Pancreas (tissue), 10 donors: Measurements from ENCODE around the gene ENPP4. TPM values are rescaled to one million over a fixed set of nuclear protein-coding genes. Genes with fewer than 3 reads are reported as not detected.

Experiments used
- ATAC-seq, 4 donors: fragments of 200-7000 bp; cut with Tn5 transposase; one replicate each; pipeline versions ENCODE4 v1.8.0 to v1.9.1; 2020; ENCODE audit warnings: mild to moderate bottlenecking in 4 of 4, moderate library complexity in 4 of 4
- DNase-seq, 6 donors: peaks; one replicate each; pipeline ENCODE4 v3.0.0-alpha.2; 2020
- FAIRE-seq: peaks from 2 replicates; lab custom pipeline; 2012; peaks lifted over from hg19 to GRCh38; lab: Jason Lieb, UNC
- H3K27ac ChIP-seq, 4 donors: fragments of 200-600 bp; sonication (generic); 1 replicate in 3 of 4; 2 replicates in 1 of 4; pipeline versions ENCODE4 v1.5.0 to v1.8.0; 2020
- H3K27me3 ChIP-seq, 4 donors: fragments of 200-600 bp; one replicate each; pipeline ENCODE4 v1.8.0; 2021
- H3K36me3 ChIP-seq, 3 donors: fragments of 200-600 bp; sonication (generic) in 1 of 3; one replicate each; pipeline versions ENCODE4 v1.5.0 to v1.8.0; 2020 to 2021
- H3K4me1 ChIP-seq, 3 donors: fragments of 200-600 bp; one replicate each; pipeline ENCODE4 v1.8.0; 2021
- H3K4me3 ChIP-seq, 4 donors: fragments of 200-600 bp; sonication (generic) in 2 of 4; one replicate each; pipeline versions ENCODE4 v1.5.0 to v1.8.0; 2020 to 2021
- H3K9me3 ChIP-seq, 4 donors: fragments of 200-600 bp; one replicate each; pipeline ENCODE4 v1.8.0; 2021
- CTCF ChIP-seq, 4 donors: fragments of 200-600 bp; sonication (generic) in 3 of 4; IDR thresholded peaks; one replicate each; pipeline versions ENCODE4 v1.5.0 to v1.8.0; 2021; ENCODE audit warnings: antibody characterized with exemption in 4 of 4
- WGBS, 2 donors: extraction: QIAGEN DNeasy Blood & Tissue Kit; methylation state at CpG; one replicate each; pipeline ENCODE4 v1.1.7; 2013; 5-methylcytosine and 5-hydroxymethylcytosine counted together
- intact Hi-C, 3 donors: fragments of 100-400 bp; cut with DNase I; formaldehyde crosslinking; loops; one replicate each; pipeline versions ENCODE4 v1.11.1 to v1.14.2; 2022
- polyA plus RNA-seq, 2 donors: library from polyadenylated mRNA; stranded (reverse); fragments of 200-250 nt; gene quantifications; one replicate each; pipeline ENCODE4 v1.2.3, GENCODE V29; 2013
- total RNA-seq, 6 donors: library from RNA; stranded (reverse); fragmentation: NEBNext Ultra II Directional in 4 of 6; extraction: Animal tissue kit (Norgen Biotek cat#: 25700) in 4 of 6; gene quantifications; one replicate each; pipeline versions ENCODE4 v1.2.1 to v1.2.4, GENCODE V29; 2021 to 2023
- donor health status: healthy with polysubstance abuse.
- donor health status: DM: no; HTN: no; CAD: no; lungs with moderate emphysema.
- donor health status: DM: no; HTN: no; CAD: no.
- donor health status: control.
- donor health status: control.
- donor health status: Bipolar disorder and iron deficiency.
- donor health status: DM: yes; HTN: yes; CAD: no.
- donor health status: DM: no; HTN: no; CAD: no.
- donor health status: DM: no; HTN: no; CAD: no.
- donor health status: DM: yes; HTN: yes; CAD: no.

The ENPP4 gene
- total and polyA plus RNA-seq, 8 donors, result 2.8 to 10.0 (median 6.7) TPM

- no peak overlapping the region for H3K27ac ChIP-seq
- TF ChIP-seq CTCF (IDR thresholded peaks at IDR 0.05), result no peak
- H3K27me3 ChIP-seq, result no peaks in the 10 kb centered on the region
- DNase-seq (no peak), ATAC-seq (no peak), FAIRE-seq (no peak)
- H3K4me1 ChIP-seq, result no peaks in the 10 kb centered on the region
- no peaks in the 10 kb centered on the region for H3K36me3 ChIP-seq
- no peaks in the 10 kb centered on the region for H3K9me3 ChIP-seq
- H3K4me3 ChIP-seq, result no peak overlapping the region
- intact Hi-C loops, result no loop called here
- 92 to 93% methylated on average over 4 of the region's 4 CpGs for WGBS, 2 donors
Observed at GRCh38 chr6:46189726-46190125, 59.9 kb downstream of the ENPP4 start.

GRCh38 chr6:46190889-46191288 lies 61.1 kb downstream of the ENPP4 start:
- intact Hi-C loops, result no loop called here
- Histone ChIP-seq H3K27me3 (no peaks in the 10 kb centered on the region), H3K4me3 (no peak overlapping the region), H3K4me1 (no peaks in the 10 kb centered on the region), H3K36me3 (no peaks in the 10 kb centered on the region), H3K9me3 (no peaks in the 10 kb centered on the region), H3K27ac (no peak overlapping the region)
- DNase-seq (no peak), ATAC-seq (no peak), FAIRE-seq (no peak)
- 81 to 88% methylated on average over 4 of the region's 4 CpGs for WGBS, 2 donors
- no peak for TF ChIP-seq CTCF (IDR thresholded peaks at IDR 0.05)

GRCh38 chr6:46191961-46192360 lies 62.2 kb downstream of the ENPP4 start:
- H3K27ac ChIP-seq, result no peak overlapping the region
- H3K4me3 ChIP-seq, result no peak overlapping the region
- no peaks in the 10 kb centered on the region for H3K27me3 ChIP-seq
- no peaks in the 10 kb centered on the region for H3K9me3 ChIP-seq
- no peaks in the 10 kb centered on the region for H3K36me3 ChIP-seq
- FAIRE-seq (no peak), DNase-seq (no peak), ATAC-seq (no peak)
- no peak for TF ChIP-seq CTCF (IDR thresholded peaks at IDR 0.05)
- H3K4me1 ChIP-seq, result no peaks in the 10 kb centered on the region
- intact Hi-C loops, result no loop called here
- WGBS, 2 donors, result 66 to 69% methylated on average over 1 of the region's 1 CpG

Other genes starting within 250 kb of the ENPP4 start
- 1 to 10 TPM in 4 of 6 donors, under 1 TPM in 2; 0.83 to 2.1 (median 1.6) TPM for gene CLIC5, start 114.1 kb upstream of the ENPP4 start, total RNA-seq
- gene CLIC5, start 114.1 kb upstream of the ENPP4 start, polyA plus RNA-seq, result 1 to 10 TPM in 1 of 2 donors, under 1 TPM in 1; 0.53 to 1.1 TPM
- gene ENPP5, start 41.0 kb downstream of the ENPP4 start, total RNA-seq, result 10 to 100 TPM in 1 of 6 donors, 1 to 10 TPM in 5; 3.4 to 12.4 (median 5.3) TPM
- gene ENPP5, start 41.0 kb downstream of the ENPP4 start, polyA plus RNA-seq, result 10 to 100 TPM in 1 of 2 donors, 1 to 10 TPM in 1; 2.7 to 12.3 TPM